Stimulated activated CD8-positive, alpha-beta memory T cell treated with anti-CD3 and anti-CD28 coated beads, Interleukin-2, amount 100 ng/mL, for 1 hour (primary cell): ENCODE results near the gene TFAP2A.

Experiments used
- DNase-seq, 2 donors: peaks; one replicate each; pipeline ENCODE4 v3.0.0-alpha.2; 2020; ENCODE audit warnings: low read depth in 2 of 2

TFAP2A gene

DNA sequence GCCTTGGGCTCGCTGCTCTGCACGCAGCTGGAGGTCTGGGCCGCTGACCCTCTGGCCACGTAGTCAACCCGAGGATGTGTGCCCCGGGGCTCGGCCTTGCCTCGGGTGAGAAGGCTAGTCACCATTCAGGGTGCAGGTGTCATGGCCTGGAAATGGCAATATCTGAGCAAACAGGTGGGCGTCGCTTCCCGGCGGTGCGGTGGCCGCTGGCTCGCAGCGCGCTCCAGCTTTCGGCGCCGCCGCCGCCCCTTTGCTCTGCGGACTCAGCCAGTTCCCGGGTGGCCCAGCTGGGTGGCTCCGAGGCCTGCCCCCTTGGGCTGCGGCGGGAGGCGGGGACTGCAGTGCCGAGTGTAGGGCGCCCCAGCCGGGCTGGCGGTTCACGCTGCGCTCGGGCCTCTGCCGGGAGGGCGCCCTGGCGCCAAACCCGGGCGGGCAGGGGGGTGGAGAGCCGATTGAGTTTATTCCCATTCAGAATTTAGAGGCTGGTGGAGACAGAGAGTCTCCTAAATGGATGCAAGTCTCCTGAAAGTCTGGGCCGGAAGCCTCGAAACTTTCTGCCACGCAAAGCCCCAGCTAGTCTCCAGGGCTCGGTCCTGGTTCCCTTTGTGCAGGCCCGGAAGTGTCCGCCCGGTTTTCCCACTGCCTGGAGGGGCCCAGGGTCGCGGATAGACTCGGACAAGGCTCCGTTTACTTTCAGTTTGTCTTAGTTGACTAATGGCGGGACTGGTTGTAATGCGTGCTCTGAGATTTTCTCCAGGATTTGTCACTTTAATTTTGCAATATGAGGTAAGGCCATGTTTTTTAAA lies 11.3 kb upstream of the TFAP2A start:
- no peak for DNase-seq

DNA sequence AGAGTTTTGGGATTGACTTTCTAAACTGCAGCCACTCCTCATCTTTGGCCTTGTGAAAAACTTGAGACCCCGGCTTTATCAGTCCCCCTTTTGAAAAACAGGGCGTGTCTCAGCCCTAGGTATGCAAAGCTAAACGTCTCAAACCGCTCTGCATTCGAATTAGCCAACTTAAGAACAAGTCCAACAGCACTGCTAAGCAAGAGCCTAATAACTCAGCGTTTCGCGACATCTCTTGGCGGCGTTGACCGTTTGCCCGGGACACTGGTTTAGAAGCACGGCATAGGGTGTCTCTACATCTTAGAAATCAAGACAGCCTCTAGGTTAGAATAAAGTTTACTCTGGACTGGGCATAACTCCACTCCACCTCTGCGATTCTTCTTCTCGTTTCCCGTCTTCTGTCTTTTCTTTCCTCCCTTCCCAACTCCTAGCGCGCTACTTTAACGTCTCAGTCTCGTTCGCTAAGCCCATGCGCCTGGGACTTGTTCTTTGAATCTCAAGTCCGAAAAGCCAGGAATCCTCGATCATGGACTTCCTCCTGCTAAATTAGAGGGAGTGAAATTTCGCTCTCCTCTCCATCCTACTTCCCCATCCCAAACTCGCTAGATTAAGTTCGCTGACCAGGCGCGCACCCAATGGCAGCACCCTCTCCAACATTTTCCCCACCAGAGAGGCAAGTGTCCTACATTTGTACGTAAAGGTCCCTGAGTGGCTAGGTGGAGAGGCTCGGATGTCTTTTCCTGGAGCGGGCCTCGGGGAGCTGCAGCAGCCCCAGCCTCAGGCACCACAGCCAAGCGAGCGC lies 10.5 kb upstream of the TFAP2A start:
- no peak for DNase-seq

DNA sequence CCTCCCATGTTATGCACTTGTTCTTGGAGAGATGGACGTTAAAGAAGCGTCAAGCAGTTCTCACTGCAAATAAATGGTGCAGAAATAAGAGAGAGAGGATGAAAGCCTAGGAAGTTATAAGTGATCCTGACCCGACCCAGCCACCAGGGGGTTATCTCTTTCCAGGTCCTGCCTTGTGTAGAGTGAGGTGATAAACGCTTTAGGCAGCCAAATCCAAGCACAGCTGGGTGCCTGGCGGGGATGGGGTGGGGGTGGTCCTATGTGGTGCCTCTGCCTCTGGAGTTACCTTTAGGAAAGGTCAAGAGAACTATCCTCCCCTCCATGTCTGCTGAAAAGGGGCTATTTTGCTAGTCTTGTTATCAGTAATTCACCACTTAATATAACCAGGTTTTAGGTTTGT lies 9.2 kb upstream of the TFAP2A start:
- DNase-seq: no peak

DNA sequence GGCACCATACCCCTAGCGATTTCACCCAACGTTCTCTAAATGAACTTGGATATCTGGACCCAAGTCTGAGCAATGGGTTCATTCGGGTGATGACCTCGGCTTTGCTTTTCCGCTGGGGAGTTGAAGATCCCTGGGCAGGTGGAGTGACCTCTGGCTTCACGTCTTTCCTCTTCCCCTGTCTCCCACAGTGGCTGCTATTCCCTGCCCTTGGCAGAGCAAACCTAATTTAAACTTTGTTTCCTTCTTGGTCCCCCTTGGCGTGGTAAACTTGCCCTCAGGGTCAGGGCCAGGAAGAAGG lies 7.8 kb upstream of the TFAP2A start:
- no peak for DNase-seq

DNA sequence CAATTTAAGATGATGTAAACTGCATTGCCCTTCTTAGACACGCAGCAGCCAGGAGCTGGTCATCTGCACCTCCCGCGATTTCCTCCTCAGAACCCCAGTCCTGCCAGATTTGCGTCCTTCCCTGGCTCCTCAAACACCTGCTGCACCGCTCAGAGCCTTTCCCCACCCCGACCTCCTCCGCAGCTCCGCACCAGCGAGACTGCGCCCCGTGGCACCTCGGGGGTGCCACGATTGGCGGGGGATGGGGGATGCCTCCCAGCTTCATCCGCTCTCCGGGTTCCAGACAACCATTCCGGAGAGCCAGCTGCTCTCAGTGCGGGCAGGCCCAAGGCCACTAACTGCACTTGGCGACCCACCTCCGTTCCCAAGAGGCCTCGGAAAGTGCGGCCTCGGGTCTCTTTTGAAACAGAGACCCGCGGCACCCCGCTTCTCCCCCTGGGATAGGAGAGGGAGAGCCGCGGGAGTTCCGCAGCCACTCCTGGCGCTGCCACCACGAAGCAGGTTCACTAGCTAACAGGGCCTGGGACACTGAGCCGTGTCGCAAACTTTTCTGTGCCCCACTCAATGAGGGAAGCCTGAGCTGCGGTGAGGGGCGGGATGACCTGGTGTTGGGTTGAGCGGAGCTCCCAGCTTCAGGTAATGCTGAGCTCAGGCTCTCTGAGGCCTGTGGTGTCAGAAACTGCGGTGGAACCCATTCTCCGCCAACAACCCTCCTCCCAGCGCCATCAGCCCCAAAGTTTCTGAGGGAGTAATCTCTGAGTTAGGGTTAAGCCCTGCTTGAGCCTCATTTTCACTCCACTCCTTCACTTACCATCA lies 7.3 kb upstream of the TFAP2A start:
- no peak for DNase-seq

DNA sequence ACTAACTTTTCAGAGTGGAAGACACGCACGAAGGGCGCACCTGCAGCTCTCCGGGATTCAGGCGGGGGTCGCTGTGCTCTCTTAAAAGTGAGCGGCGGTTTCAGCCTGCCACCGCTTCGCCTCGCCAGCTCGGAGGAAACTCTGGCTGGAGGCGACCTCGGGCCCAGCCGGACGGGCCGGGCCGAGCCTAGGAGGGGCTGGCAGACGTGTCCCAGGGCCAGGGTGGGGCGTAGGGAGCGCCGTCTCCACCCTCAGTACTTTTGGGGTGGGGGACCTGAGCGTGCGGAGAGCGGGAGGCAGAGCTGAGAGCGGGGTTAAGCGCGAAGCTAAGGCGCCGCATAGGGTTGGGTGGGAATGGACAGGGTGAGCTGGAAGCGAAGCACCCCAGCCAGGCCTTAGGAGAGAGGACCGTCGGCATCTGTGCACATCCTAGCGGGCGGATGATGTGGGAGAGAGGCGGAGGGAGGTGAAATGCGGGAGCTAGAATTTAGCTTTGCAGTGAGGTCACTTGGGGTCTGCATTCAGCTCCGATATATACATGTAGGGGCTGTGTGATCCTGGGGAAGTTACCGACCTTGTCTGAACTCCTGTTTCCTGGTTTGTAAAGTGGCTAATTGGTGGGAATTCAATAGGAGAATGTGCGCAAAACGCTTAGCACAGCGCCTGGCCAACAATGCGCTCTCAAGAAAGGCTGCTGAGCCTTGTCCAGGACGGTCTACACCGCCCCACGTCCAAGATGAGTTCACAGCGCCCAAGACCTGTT lies 6.5 kb upstream of the TFAP2A start:
- DNase-seq: no peak

DNA sequence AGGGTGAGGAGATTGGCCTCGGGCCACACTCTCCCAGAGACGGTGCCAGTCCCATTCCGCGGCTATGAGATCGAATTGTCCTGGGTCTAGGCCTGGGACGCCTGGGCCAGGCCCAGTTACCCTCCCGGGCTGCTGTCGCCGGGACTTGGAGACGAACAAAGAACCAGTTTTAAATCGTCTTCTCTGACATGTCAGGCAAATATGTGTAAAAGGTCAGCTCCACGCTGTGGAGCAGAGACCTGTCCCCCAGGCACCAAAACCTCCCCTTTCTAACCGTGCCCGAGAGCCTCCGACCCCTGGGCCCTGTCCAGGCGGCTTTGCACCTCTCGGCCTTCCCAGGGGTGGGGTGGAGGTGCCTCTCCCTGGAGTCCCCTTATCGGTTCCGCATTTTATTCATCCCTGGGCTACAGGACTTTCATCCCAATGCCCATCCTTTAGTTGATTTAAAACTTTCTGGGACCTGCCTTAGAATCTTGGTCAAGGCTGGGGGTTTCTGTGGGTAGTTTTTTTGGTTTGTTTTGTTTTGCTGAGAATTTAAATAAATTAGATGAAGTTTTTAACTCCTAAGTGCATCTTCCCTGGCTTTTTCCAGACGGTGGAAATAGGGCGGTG lies 5.8 kb upstream of the TFAP2A start:
- no peak for DNase-seq

DNA sequence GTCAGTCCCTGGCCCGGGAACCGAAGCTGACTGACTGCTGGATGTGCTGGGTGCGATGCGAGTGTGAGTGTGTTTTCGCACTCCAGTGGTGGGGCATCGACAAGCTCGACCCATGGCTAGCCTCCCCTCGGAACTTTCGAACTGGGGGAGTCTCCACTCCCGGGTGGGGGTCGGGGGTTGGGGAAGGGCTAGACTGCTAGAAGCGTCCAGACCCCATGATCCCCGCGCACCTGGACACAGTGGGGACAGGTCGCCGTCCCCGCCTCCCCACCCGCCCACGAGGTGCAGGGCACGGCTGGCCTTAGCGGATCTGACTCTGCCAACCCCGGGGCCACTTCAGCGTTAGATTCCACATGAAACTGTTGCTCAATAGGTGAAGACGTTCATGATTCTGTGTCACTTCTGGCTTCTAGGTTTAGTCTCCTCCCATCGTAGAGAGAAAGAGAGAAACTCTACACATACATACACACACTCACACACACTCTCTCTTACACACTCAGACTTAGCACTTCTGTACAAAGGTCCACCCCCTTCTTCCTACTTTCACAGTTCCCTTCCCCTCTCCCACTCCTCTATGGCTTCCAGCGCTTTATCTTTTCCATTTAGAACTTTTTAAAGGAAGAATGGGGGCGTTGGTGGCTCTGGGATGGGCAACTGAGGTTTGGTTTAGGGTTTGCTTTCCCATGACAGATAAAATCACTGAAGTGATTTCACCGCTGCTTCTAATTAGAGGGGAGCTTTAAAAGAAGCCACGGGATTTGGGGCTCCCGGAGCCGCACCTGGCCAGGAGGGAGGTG lies 5.1 kb upstream of the TFAP2A start:
- no peak for DNase-seq

DNA sequence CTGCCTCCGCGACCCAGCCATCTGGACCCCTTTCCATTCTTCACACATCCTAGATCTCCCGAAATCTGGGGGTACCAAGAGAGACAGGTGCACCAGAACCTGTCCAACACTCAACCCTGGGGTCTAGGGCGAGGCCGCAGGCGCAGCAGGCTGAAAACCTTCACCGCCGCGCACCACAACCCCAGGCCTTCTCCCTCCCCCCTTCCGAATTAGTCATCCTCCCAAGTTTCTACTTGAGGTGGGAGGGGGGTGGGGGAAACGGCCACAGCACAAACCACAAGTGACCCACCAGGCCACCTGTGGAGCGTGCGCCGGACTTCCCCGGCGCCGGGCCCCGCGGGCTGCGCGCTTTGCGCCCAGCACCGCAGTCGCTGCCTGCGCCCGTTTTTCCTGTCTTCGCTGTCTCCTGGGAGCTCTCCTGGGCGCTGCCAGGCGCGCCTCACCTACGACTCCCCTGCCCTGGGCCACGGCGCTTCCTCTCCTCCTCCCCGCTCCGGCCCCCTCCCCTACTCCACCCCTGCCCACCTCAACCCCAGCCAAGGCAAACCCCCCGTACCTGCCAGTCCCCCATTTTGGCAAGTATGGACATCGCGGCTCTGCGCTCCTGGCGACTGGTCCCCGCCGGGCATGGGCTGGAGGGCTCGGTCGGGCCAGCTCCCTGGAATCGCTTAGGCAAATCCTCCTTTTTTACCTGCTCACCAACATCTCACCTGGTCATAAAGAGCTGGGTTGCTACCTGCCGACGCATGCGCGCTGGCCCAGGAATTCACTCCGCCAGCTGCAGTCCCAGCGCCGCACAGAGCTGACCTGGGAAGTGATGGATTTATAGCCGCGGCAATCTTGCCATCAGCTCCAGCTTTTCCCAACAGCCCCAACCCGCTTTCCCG lies 4.2 kb upstream of the TFAP2A start:
- DNase-seq: no peak

DNA sequence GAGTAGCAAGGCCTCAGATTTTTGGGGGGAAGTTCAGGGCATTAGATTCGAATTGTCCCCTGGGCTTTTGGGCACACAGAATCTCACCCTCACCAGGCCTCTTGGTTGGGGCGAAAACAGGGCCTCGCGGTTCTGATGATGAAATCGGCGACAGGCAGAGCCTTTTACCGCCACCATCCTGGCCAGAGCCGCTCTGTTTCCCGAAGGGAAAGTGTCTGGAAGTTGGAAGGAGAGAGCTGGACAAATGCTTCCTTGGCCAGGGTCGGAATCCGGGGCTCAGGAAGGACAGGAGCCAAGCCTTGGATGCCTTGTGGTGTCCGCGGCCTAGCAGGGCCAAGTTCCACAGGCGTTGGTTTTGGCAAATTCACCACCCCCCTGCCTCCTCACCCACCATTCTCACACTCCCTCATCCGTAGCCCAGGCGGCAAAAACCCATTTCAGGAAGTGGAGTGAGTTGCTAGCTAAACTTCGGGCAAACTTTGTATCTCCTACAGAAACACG lies 3.5 kb upstream of the TFAP2A start:
- no peak for DNase-seq

DNA sequence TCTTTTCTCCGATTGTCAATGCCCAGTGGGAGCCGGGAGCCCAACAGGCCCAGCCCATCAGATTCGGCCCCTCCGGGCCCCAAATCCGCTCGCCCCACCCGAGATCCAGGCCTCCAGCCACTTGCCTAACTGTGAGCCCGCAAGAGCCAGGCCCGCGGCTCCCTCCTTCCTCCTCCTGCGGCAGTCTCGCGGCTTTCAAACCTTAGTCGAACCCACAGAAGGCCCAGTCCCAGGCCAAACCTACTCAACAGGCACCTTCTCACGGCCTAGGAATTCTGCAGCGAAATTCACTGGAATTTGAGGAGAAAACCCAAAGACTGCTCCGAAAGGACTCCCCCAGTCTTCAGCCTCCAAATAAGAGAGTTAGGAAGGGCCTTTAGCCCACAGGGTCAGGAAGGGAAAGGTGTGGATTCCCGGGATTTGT lies 2.8 kb upstream of the TFAP2A start:
- DNase-seq: no peak

DNA sequence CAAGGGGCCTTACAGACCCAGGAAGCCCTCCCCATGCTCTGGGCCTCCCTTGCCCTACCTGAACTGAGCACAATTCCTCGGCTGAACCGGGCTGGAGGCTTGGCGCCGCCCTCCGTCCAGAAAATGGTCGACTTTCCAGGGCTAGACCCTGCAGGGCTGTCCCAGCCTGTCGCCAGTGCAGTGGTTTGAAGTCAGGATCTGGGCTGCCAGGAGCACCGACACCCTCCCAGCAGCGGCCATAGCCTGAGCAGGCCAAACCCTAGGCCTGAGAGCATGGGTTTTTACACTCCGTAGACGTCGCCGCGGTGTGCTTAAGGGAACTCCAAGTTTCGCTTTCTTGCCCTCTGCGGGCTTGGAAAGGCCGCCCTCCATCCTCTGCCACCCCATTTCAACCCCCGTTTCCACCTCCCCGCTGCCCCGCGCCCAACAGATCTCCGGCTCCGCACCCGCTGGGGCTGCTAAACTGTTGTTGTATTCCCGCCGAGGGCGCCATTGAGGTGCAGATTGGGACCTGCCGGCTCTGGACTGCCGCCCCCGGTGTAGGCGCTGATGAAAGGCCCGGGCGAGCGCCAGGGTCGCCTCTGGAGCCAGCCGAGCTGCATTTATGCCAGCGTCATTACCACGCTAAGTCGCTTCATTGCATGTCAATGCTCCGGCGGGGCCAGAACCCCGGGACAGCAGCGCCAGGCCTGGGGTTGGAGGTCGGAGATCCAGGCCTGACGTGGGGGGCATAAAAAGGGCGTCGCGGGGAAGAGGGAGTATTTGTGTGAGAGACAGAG lies 2.2 kb upstream of the TFAP2A start:
- DNase-seq: no peak

DNA sequence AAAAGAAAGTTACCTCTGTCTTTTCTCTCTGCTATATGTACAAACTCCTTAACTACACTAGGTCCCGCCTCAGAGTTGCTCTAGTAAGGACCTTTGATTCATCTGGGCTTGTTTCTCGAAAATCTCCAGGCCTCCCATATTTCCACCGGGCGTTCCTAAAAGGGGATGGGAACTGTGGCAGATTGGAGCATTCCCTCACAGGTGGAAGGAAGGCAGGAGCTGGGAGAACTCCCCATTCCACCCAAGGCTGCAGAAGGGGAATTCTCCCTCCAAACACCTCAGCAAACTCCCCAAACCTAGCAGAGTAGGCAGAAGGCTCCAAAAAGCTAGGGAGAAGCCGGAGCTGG lies 1.6 kb upstream of the TFAP2A start:
- no peak for DNase-seq

DNA sequence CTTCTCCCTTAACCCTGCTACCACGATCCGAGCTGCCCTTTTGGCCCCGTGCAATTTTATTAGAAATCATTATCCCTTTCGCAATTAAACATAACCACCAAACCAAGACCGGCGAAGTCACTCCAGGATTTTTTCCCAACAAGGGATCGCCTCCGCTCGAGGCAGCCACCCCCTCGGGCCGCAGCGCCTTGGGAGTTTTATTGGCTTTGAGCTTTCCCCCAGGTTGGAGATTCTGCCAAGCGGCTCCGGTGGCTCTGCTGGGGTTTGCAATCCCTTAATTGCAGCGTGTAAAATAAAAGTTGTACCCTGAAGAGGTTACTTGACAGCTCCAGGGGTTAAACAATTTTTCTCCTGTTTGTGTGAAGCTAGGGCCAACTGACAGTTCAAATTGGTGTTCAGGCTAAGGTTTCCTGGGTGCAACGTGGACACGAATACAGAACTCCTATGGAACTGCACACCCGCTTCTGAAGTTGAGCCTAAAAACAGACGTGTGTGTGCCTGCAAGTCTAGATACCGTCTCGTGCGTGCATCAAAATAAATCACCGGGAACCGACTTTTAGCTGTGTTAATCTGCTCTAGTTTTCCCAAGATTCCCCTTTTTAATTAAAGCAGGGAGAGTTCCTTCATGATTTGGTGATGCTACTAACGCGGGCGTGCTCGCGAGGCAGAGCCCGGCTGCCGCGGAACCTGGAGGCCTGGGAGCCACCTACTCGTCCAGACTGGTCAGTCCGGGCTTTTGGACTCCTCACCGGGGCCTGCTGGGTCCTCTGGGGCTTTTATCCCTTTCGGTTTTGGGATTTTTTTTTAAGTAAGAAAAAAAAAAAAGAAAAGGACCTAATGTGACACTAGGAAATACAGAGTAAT lies 975 bp upstream of the TFAP2A start:
- no peak for DNase-seq

DNA sequence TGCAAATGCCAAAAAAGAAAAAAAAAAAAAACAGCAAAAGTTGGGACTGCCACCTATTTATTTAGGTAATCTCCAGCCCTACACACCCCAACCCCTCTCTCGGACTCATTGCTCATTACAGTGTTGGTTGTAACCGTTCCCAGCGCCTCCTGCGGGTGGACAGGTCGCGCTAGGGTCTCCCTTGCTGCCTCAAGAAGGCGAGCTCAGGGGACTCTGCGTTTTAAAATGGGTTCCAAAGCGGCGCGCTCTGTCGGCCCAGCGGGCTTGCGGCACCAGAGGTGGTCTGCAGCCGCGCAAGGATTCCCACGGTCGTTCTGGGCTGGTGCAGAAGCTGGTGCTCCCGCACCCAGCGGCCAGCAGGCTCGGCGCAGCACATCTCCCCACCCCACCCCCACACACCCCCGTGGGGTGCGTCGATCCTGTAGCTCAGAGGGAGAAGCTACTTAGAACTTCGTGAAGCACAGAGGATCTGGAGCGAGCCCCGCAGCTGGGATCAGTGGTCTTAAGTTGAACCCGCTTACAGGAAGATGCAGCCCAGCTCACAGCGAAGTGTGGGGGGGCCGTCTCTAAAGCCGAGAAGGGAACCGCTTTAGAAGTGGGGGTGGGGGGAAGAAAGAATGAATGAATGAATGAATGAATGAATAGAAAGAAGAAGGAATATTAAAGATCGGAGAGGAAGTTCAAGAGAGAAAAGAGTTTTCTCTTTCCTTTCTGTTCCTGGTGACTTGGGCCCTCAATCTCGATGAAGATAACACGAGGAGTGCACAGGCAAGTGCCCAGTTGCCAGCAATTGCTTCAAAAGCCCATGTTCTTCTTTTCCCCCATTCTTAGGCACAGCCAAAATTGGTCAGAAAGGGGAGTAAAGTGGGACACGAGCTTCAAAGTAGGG lies 780 bp downstream of the TFAP2A start:
- DNase-seq: no peak

DNA sequence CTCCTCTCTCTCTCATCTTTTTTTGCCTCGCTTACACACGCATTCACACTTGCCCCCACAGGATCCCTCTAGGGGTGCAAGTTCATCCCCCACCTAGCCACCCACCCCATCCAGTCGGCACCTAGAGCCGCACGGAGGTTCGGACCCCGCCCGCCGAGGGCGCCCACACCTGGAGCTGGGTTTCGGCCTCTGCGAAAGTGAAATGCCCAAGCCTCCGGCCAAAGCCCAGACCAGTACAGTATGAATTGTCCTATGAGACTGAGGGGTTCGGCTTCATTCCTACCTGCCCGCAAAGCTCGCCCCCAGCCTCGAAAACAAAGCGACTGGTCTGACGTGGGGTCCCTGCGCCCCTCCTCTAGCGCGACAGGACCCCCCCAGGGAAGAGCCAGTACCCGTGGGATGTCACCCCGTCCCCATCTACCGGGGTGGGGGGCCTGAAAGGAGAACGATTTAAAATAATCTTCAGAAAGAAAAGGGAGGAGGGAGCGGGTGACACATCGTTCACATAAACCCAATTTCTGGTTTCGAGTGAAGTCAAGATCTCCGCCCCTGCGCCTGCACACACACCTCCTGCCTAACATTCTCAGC lies 1.5 kb downstream of the TFAP2A start:
- no peak for DNase-seq
